Breast epithelium (tissue), 3 donors: ENCODE results near the gene MYDGF.

Source experiments
- POLR2A ChIP-seq: fragments of 450-650 bp; IDR thresholded peaks from one replicate; pipeline ENCODE4 v1.6.1; 2016; ENCODE audit warnings: antibody characterized with exemption, mild to moderate bottlenecking, moderate library complexity
- POLR2AphosphoS5 ChIP-seq, 3 donors: sonication (generic); formaldehyde crosslinking; IDR thresholded peaks; one replicate each; pipeline ENCODE4 v1.6.1; 2017; ENCODE audit warnings: antibody characterized with exemption in 3 of 3
- TF ChIP-seq, protein P1 (sequence below), 3 donors: fragments of 450-650 bp; IDR thresholded peaks; one replicate each; pipeline ENCODE4 v1.5.1; 2016 to 2017; ENCODE audit warnings: antibody characterized with exemption in 3 of 3, mild to moderate bottlenecking in 3 of 3, moderate library complexity in 3 of 3

DNA sequence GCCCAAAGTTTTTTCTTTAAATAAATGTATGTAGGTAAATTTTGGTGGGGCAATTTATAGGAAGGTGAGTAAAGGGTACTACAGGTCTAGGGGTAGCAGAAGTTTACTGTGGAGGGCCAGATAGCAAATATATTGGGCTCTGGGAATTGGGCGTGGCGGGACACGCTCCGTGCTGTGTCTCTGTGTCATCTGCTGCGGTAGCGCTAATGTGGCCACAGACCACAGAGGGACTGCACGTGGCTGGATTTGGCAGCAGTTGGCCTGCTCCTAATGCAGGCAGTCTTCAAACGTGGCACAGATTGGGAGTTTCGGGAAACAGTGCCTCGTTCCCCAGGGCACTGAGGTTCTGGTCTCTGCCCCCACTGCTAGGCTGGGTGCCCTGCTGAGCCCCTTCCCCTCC is 16.6 kb upstream of the MYDGF start:
- TF ChIP-seq, protein P1, sequence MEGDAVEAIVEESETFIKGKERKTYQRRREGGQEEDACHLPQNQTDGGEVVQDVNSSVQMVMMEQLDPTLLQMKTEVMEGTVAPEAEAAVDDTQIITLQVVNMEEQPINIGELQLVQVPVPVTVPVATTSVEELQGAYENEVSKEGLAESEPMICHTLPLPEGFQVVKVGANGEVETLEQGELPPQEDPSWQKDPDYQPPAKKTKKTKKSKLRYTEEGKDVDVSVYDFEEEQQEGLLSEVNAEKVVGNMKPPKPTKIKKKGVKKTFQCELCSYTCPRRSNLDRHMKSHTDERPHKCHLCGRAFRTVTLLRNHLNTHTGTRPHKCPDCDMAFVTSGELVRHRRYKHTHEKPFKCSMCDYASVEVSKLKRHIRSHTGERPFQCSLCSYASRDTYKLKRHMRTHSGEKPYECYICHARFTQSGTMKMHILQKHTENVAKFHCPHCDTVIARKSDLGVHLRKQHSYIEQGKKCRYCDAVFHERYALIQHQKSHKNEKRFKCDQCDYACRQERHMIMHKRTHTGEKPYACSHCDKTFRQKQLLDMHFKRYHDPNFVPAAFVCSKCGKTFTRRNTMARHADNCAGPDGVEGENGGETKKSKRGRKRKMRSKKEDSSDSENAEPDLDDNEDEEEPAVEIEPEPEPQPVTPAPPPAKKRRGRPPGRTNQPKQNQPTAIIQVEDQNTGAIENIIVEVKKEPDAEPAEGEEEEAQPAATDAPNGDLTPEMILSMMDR (IDR thresholded peaks at IDR 0.05): no peak
- TF ChIP-seq POLR2AphosphoS5 (IDR thresholded peaks at IDR 0.05) (no peak), POLR2A (no peak)
